22Rv1 (cell line): ENCODE data around the gene FBXO10.

ENCODE experiments used
- ZFX ChIP-seq: fragments of 450-650 bp; IDR thresholded peaks from 2 replicates; pipeline ENCODE4 v1.6.1; 2017; ENCODE audit warnings: antibody characterized with exemption, borderline replicate concordance
- TF ChIP-seq, protein P1 (sequence below): fragments of 450-650 bp; IDR thresholded peaks from 2 replicates; pipeline ENCODE4 v1.5.1; 2017; ENCODE audit warnings: mild to moderate bottlenecking

DNA sequence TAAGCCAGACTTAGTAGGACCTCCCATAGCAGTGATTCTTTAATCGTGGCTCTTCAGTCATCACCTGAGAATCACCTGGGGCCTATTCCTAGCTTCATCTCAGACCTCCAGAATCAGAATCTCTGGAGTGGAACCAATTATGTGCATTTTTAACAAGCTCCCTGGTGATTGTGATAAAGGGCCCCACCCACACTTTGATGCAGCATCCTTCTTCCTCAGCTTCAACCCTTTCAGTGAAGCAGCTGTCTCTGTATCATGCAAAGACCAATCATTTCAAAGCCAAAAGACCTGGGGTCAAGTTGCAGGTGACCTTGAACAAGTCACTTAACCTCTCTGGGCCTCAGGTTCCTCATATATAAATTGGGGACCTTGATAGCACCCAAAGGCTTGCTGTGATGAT lies 17.1 kb downstream of the FBXO10 start:
- TF ChIP-seq, protein P1, sequence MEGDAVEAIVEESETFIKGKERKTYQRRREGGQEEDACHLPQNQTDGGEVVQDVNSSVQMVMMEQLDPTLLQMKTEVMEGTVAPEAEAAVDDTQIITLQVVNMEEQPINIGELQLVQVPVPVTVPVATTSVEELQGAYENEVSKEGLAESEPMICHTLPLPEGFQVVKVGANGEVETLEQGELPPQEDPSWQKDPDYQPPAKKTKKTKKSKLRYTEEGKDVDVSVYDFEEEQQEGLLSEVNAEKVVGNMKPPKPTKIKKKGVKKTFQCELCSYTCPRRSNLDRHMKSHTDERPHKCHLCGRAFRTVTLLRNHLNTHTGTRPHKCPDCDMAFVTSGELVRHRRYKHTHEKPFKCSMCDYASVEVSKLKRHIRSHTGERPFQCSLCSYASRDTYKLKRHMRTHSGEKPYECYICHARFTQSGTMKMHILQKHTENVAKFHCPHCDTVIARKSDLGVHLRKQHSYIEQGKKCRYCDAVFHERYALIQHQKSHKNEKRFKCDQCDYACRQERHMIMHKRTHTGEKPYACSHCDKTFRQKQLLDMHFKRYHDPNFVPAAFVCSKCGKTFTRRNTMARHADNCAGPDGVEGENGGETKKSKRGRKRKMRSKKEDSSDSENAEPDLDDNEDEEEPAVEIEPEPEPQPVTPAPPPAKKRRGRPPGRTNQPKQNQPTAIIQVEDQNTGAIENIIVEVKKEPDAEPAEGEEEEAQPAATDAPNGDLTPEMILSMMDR = no peak
- TF ChIP-seq ZFX = no peak
